DND-41 (cell line): ENCODE results near the gene BFSP2.

Source experiments
- EZH2 ChIP-seq: IDR thresholded peaks from 3 replicates; pipeline ENCODE4 v1.6.1; 2012; ENCODE audit warnings: borderline replicate concordance, low read depth, mild to moderate bottlenecking, moderate library complexity, low read length, inconsistent platforms; ENCODE audit not compliant: severe bottlenecking
- TF ChIP-seq, protein P1 (sequence below): IDR thresholded peaks from 2 replicates; pipeline ENCODE4 v1.5.1; 2012; ENCODE audit warnings: borderline replicate concordance, low read length, moderate library complexity, mild to moderate bottlenecking; ENCODE audit not compliant: poor library complexity, severe bottlenecking; ENCODE audit errors: extremely low read depth

DNA sequence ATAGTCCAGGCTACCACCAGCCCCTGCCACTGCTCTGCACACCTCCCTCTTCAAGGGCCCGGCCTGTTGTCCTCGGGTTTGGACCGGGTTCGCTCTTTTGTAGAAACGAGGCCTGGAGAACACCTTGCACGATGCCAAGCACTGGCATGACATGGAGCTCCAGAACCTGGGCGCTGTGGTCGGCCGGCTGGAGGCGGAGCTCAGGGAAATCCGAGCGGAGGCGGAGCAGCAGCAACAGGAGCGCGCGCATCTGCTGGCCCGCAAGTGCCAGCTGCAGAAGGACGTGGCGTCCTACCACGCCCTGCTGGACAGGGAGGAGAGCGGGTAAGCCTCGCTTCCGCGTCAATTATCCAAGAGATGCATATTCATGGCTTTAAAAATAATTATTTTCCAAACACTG is 72.4 kb downstream of the BFSP2 start:
- TF ChIP-seq, protein P1, sequence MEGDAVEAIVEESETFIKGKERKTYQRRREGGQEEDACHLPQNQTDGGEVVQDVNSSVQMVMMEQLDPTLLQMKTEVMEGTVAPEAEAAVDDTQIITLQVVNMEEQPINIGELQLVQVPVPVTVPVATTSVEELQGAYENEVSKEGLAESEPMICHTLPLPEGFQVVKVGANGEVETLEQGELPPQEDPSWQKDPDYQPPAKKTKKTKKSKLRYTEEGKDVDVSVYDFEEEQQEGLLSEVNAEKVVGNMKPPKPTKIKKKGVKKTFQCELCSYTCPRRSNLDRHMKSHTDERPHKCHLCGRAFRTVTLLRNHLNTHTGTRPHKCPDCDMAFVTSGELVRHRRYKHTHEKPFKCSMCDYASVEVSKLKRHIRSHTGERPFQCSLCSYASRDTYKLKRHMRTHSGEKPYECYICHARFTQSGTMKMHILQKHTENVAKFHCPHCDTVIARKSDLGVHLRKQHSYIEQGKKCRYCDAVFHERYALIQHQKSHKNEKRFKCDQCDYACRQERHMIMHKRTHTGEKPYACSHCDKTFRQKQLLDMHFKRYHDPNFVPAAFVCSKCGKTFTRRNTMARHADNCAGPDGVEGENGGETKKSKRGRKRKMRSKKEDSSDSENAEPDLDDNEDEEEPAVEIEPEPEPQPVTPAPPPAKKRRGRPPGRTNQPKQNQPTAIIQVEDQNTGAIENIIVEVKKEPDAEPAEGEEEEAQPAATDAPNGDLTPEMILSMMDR: no peak
- no peak for TF ChIP-seq EZH2
